HG03558 (cell line): ENCODE results near the gene RTN4.
A peak's percentile ranks its signal among the peaks of the same experiment; 100 is the strongest.

Experiments
- ATAC-seq: cut with Tn5 transposase; IDR thresholded peaks from one replicate; pipeline ENCODE4 v1.9.1; 2021; ENCODE audit warnings: moderate number of reproducible peaks; ENCODE audit not compliant: unreplicated experiment; ENCODE audit errors: extremely low read depth

RTN4 gene

DNA sequence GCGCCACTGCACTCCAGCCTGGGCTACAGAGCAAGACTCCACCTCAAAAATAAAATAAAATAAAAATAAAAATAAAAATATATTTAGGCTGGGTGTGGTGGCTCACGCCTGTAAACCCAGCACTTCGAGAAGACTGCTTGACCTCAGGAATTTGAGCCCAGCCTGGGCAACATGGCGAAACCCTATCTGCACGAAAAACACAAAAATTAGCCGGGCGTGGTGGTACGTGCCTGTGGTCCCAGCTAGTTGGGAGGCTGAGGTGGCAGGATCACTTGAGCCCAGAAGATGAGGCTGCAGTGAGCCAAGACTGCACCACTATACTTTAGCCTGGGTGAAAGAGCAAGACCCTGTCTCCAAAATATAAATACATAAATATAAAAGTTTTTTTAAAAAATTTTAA, 6.4 kb downstream of the RTN4 start:
- no peak for ATAC-seq

GRCh38 chr2:55038428-55038827, 11.8 kb downstream of the RTN4 start:
- ATAC-seq = no peak

GRCh38 chr2:55035716-55036115, 14.5 kb downstream of the RTN4 start:
- no peak for ATAC-seq

DNA sequence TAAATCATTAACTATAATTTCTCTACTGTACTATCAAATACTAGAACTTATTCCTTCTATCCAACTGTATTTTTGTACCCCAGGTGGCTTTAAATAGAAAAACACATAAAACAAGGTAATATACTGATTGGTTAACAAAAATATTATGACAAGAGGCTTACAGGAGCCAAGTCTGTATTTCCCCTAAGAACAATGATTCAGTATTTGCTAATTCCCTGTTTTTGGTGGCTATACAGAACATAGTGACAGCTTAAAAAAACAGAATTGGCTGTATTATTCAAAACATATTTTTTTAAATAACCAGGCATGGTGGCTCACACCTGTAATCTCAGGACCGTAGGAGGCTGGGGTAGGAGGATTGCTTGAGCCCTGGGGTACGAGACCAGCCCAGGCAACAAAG, 16.3 kb downstream of the RTN4 start:
- no peak for ATAC-seq

DNA sequence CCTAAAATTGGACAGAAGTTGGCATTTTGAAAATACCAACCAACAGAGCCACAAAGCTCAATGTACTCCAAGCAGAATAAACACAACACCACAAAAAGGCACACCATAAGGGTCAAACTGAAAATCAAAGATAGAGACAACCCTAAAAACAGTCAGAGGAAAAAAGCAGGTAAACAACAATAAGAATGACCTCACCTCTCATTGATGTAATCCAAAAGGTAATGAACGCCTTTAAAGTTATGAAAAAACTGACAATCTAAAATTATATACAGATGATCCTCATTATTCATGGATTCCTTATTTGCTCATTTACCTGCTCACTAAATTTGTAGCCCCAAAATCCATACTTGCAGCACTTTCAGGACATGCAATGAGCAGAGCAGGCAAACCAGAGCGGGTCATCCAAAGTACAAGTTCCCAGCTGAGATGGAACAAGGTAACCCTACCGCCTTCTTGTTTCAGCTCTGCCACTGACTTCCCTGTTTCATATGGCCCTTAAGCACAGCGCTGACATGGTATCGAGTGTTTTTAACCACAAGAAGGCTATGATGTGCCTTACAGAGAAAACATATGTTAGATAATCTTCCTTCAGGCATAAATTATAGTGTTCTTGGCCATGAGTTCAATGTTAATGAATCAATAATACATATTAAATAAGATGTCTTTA, 17.0 kb downstream of the RTN4 start:
- peak; percentile 94 for ATAC-seq

DNA sequence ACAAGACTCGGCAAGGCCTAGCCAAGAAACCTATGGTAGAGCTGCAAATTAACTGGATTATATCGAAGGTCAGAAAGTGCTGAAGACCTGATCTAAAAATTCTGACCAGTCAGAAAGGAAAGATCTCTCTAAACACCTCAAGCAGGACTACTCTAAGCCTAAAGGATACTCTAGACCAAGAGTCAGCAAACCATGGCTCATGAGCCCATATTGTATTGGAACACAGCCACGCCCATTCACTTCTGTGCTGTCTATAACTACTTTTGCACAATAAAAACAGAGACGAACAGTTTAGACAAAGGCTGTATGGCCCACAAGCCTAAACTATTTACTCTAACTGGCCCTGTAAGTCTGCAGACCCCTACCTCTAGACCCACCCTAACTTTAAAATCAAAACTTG, 18.7 kb downstream of the RTN4 start:
- ATAC-seq = no peak

- no peak for ATAC-seq
Observed at GRCh38 chr2:55030766-55031165, 19.5 kb downstream of the RTN4 start.

DNA sequence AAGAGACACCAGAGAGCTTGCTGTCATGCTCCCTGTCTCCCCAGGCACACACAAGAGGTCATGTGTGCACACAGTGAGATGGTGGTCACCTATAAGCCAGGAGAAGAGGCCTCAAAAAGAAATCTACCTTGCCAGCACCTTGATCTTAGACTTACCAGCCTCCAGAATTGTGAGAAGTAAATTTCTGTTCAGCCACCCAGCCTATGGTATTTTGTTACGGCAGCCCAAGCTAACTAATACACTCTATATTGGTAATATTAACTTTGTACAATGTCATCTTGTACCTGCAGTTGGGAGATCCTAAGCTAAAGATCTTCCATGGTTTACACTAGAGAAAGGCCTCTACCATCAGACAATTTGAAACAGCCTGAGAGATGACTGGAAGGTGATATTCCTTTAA, 21.2 kb downstream of the RTN4 start:
- no peak for ATAC-seq

DNA sequence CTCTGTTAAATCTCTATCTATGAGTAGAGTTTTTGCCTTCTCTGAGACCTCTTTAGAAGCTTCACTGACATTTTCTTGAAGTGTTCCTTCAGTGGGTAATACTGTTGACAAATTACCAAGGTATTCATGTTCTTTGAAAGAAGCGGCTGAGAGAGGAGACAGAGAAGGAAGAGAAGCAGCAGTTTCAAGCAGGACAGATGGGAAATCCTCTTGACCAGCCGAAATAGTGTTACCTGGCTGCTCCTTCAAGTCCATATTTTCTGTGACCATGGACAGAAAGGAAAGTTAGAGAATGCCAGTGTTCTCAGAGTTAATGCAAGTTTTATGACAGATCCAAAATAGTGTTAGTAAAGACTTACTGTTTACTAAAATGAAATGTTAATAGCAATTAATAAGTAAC, 23.0 kb downstream of the RTN4 start:
- ATAC-seq = no peak

- ATAC-seq = no peak
Observed at GRCh38 chr2:55026202-55026601, 24.0 kb downstream of the RTN4 start.

DNA sequence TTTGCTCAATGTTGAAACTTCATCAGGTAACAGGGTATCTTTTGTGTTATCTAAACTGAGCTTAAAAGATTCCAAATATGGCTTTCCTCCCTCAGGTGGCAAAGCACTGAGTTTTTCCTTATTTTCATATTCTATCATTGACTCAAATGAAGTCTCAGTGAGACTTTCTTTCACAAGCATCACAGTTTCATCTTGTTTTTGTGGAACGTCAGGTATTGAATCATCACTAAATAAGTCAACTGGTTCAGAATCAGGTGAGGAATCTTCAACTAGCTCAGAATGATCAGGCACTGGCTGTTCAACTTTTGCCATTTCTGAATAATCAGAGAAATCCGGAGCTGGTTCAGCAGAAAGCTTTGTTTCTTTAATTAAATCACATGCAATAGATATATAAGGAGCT, 24.6 kb downstream of the RTN4 start:
- no peak for ATAC-seq

DNA sequence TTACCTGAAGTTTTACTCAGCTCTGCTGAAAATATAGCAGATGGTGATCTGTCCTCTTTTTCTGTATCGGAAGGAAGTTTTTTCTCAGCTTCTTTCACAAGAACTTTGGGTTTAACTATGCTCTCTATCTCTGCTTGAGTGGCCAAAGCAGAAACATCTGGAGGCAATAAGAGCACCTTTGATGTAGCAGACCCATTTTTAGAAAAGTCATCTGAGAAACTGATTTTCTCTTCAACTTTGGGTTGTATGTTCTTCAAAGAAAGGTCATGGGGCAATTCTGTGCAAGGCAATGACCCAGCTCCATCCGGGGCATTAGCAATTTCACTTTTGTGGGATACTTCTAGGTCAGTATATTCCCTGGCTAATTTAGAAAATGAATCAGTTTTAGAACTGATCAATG, 25.2 kb downstream of the RTN4 start:
- no peak for ATAC-seq

- ATAC-seq = no peak
Observed at GRCh38 chr2:55022476-55022875, 27.8 kb downstream of the RTN4 start.

DNA sequence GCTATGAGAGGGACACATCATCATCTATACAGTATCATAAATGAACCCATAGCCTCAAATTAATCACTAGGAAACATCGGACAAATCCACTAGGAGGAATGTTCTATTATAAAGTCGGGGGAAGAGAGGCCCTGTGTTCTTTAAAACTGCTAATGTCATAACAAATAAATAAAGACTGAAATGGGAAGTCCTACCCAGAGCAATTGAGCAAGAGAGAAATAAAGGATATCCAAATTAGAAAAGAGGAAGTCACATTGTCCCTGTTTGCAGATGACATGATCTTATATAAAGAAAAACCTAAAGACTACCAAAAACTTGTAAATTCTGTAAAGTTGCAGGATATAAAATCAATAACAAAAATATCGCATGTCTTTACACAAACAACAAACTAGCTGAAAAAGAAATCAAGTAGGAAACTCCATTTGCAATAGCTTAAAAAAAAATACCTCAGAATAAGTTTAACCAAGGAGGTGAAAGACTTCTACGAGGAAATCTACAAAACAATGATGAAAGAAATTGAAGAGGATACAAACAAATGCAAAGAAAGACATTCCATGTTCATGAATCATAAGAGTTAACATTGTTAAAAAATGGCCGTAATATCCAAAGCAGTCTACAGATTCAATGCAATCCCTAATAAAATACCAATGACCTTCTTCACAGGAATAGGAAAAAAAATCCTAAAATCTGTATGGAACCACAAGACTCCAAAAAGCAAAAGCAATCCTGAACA, 30.6 kb downstream of the RTN4 start:
- no peak for ATAC-seq

- ATAC-seq = no peak
Observed at GRCh38 chr2:55018619-55019018, 31.6 kb downstream of the RTN4 start.

DNA sequence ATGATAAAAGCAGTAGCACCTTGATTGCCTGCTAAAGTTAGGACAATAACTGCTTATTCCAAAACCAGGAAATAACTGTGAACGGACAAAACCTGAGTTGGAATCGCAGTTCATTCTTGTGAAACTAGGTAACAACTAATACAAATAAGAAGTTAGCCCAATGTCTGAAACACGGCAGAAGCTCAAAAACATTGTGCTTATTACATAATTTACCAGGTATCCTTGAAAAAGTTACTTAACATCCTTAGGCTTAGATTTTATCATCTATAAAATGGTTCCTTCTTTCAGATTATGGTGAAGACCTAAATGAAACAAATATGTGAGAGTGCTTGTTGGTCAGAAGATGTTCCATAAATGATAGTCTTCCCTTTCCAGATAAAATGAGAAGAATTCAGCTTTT, 32.4 kb downstream of the RTN4 start:
- no peak for ATAC-seq

- no peak for ATAC-seq
Observed at GRCh38 chr2:55017428-55017827, 32.8 kb downstream of the RTN4 start.

- ATAC-seq = no peak
Observed at GRCh38 chr2:55014962-55015939, 35.0 kb downstream of the RTN4 start.

DNA sequence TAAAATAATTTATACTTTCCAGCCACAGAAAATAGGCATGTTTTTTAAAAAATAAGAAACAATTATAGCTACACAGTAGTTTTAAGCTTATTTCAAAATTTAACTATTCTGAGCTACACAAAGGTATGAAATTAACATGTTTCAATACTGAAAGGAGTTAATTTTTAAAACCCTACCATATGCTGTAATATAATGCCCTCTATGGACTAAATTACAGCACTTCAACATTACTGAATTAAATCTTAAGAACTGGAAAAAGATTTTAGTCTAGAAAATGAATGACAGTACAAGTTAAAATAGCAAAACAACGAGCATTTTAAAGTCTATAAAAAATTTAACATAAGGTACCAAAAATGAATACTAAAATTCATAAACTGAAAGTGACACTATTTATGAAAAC, 36.3 kb downstream of the RTN4 start:
- ATAC-seq = no peak

GRCh38 chr2:55012672-55013484, 37.4 kb downstream of the RTN4 start:
- ATAC-seq = no peak
